H1 (cell line): Measurements from ENCODE around the gene XCL1. TPM values are rescaled to one million over a fixed set of nuclear protein-coding genes. Genes with fewer than 3 reads are reported as not detected.

Experiments used
- polyA plus RNA-seq, 7 experiments: library from polyadenylated mRNA; depleted of rRNA in 3 of 7; stranded (reverse) in 5 of 7; unstranded in 2 of 7; fragments of >200 nt in 5 of 7; fragments of 200-250 nt in 2 of 7; gene quantifications; 1 replicate in 5 of 7; 2 replicates in 1 of 7; 4 replicates in 1 of 7; pipeline versions ENCODE4 v1.2.1 to v1.2.3, GENCODE V29; 2011 to 2013; ENCODE audit warnings: missing spikeins in 2 of 7, mixed read lengths in 2 of 7
- total RNA-seq: library from RNA; stranded (reverse); fragmentation: NEBNext Ultra II Directional; extraction: Animal tissue kit (Norgen Biotek cat#: 25700); gene quantifications from 2 replicates; pipeline ENCODE4 v1.2.1, GENCODE V29; 2021

Gene XCL1
- total and polyA plus RNA-seq, 2 of the 8 experiments (the other 6 are each of a cell fraction or from before 2014, with no cell fraction given), result 0.39 to 0.63 TPM

Other genes starting within 250 kb of the XCL1 start
- not detected in 2 replicates for gene XCL2, start 32.6 kb upstream of the XCL1 start, total RNA-seq
- not detected in 2 replicates for gene XCL2, start 32.6 kb upstream of the XCL1 start, polyA plus RNA-seq (2011; rRNA removed)
- gene DPT, start 152.6 kb downstream of the XCL1 start, total RNA-seq, result not detected in 2 replicates
- not detected in 2 replicates for gene DPT, start 152.6 kb downstream of the XCL1 start, polyA plus RNA-seq (2011; rRNA removed)